ENCODE results near the gene ELMO1. TPM values are rescaled to one million over a fixed set of nuclear protein-coding genes. Genes with fewer than 3 reads are reported as not detected.

The ELMO1 gene
- total and polyA plus RNA-seq, 8 donors, result 3.0 to 20.6 (median 6.6) TPM

DNA sequence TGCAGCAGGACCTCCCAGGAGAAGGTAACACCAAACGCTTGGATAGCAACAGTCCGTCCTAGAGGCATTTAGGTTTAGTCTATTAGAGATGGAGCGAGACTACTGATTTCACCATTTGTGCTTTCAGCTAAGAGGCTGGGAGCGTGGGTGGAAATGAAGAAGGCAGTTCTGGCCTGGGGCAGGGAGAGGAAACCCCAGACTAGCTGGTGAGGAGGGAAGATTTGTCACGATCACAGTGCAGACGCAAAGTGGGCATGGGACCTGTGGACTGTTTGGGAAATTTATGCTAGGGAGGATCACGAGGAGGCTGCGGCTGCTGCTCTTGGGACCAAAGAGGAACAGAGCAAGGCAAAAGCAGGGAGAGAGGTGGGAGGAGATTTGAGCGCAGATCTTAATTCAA lies 594.0 kb downstream of the ELMO1 start:
- WGBS, 2 donors, result 96 to 98% methylated on average over 9 of the region's 9 CpGs
- Histone ChIP-seq H3K9me3 (no peaks in the 10 kb centered on the region), H3K27me3 (no peaks in the 10 kb centered on the region), H3K36me3 (no peaks in the 10 kb centered on the region), H3K4me3 (no peak overlapping the region), H3K4me1 (no peaks in the 10 kb centered on the region), H3K27ac (no peak overlapping the region)
- TF ChIP-seq, protein P1, sequence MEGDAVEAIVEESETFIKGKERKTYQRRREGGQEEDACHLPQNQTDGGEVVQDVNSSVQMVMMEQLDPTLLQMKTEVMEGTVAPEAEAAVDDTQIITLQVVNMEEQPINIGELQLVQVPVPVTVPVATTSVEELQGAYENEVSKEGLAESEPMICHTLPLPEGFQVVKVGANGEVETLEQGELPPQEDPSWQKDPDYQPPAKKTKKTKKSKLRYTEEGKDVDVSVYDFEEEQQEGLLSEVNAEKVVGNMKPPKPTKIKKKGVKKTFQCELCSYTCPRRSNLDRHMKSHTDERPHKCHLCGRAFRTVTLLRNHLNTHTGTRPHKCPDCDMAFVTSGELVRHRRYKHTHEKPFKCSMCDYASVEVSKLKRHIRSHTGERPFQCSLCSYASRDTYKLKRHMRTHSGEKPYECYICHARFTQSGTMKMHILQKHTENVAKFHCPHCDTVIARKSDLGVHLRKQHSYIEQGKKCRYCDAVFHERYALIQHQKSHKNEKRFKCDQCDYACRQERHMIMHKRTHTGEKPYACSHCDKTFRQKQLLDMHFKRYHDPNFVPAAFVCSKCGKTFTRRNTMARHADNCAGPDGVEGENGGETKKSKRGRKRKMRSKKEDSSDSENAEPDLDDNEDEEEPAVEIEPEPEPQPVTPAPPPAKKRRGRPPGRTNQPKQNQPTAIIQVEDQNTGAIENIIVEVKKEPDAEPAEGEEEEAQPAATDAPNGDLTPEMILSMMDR (IDR thresholded peaks at IDR 0.05), result no peak
- no peak for DNase-seq
- ATAC-seq, result no peak
- intact Hi-C loops (cut with DNase I), result no loop called here
- no peak for FAIRE-seq

GRCh38 chr7:36852931-36853330 lies 595.7 kb downstream of the ELMO1 start:
- WGBS, 2 donors, result 91 to 97% methylated on average over 1 of the region's 1 CpG
- Histone ChIP-seq H3K4me1 (no peaks in the 10 kb centered on the region), H3K27me3 (no peaks in the 10 kb centered on the region), H3K36me3 (no peaks in the 10 kb centered on the region), H3K9me3 (no peaks in the 10 kb centered on the region), H3K27ac (no peak overlapping the region), H3K4me3 (no peak overlapping the region)
- no peak for ATAC-seq
- no peak for FAIRE-seq
- intact Hi-C loops (cut with DNase I), result no loop called here
- TF ChIP-seq, protein P1 (IDR thresholded peaks at IDR 0.05), result no peak
- DNase-seq, result no peak

GRCh38 chr7:36852017-36852416 lies 596.6 kb downstream of the ELMO1 start:
- ATAC-seq, result no peak
- 72 to 75% methylated on average over 5 of the region's 5 CpGs for WGBS, 2 donors
- FAIRE-seq, result no peak

GRCh38 chr7:36851382-36851781 lies 597.3 kb downstream of the ELMO1 start:
- TF ChIP-seq, protein P1 (IDR thresholded peaks at IDR 0.05), result no peak
- Histone ChIP-seq H3K4me1 (no peaks in the 10 kb centered on the region), H3K4me3 (no peak overlapping the region), H3K36me3 (no peaks in the 10 kb centered on the region), H3K9me3 (no peaks in the 10 kb centered on the region), H3K27ac (no peak overlapping the region), H3K27me3 (no peaks in the 10 kb centered on the region)
- 84 to 96% methylated on average over 3 of the region's 3 CpGs for WGBS, 2 donors
- DNase-seq (no peak), ATAC-seq (no peak), FAIRE-seq (no peak)
- intact Hi-C loops (cut with DNase I), result no loop called here

More at GRCh38 chr7:36852017-36852416, 596.6 kb downstream of the ELMO1 start:
- no peaks in the 10 kb centered on the region for H3K9me3 ChIP-seq
- no peak for DNase-seq
- H3K4me3 ChIP-seq, result no peak overlapping the region
- no peaks in the 10 kb centered on the region for H3K27me3 ChIP-seq
- intact Hi-C loops (cut with DNase I), result no loop called here
- TF ChIP-seq, protein P1 (IDR thresholded peaks at IDR 0.05), result no peak
- no peak overlapping the region for H3K27ac ChIP-seq
- no peaks in the 10 kb centered on the region for H3K4me1 ChIP-seq
- no peaks in the 10 kb centered on the region for H3K36me3 ChIP-seq

DNA sequence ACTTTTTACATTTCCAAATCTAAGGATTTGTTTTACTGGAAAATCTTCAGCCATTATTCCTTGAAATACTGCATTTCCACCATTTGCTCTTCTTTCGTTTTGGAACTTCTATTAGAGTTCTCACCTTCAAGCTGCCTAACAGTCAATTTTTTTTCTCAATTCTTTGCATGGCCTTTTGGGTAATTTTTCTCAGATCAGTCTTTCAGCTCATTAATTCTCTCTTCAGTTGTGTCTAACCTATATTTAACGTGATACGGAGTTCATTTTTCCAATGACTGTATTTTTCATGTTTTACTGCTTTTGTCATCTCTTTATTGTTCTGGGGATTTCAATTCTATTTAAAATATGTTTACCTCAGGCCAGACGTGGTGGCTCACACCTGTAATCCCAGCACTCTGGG lies 600.7 kb downstream of the ELMO1 start:
- Histone ChIP-seq H3K4me1 (no peaks in the 10 kb centered on the region), H3K9me3 (no peaks in the 10 kb centered on the region), H3K4me3 (no peak overlapping the region), H3K36me3 (no peaks in the 10 kb centered on the region), H3K27me3 (no peaks in the 10 kb centered on the region), H3K27ac (no peak overlapping the region)
- TF ChIP-seq, protein P1 (IDR thresholded peaks at IDR 0.05), result no peak
- WGBS, 2 donors, result 89 to 91% methylated on average over 4 of the region's 4 CpGs
- FAIRE-seq (no peak), ATAC-seq (no peak), DNase-seq (no peak)
- intact Hi-C loops (cut with DNase I), result no loop called here

Measured in pancreas (tissue), 10 donors.